Neural cell (in vitro differentiated cells): ENCODE results near the gene CCDC85C. TPM values are rescaled to one million over a fixed set of nuclear protein-coding genes. Genes with fewer than 3 reads are reported as not detected.

Source experiments
- H2AFZ ChIP-seq: fragments of 200-600, 300-800 bp; sonication (generic), shearing (Covaris generic); 2 replicates; pipeline ENCODE4 v1.6.0; 2014; ENCODE audit warnings: low read depth, mild to moderate bottlenecking, antibody characterized with exemption, low read length, moderate library complexity
- H3F3A ChIP-seq: fragments of 200-600 bp; shearing (Covaris generic); 2 replicates; pipeline ENCODE4 v1.6.1; 2016; ENCODE audit warnings: mild to moderate bottlenecking, moderate library complexity, mixed read lengths, antibody characterized with exemption, low read length; ENCODE audit not compliant: insufficient read depth, poor library complexity, severe bottlenecking
- H3K27ac ChIP-seq: fragments of 200-600, 300-800 bp; sonication (generic), shearing (Covaris generic); 2 replicates; pipeline ENCODE4 v1.5.1; 2014; ENCODE audit warnings: mild to moderate bottlenecking, low read length, moderate library complexity
- H3K27me3 ChIP-seq: fragments of 300-800, 200-600 bp; sonication (generic), shearing (Covaris generic); 2 replicates; pipeline ENCODE4 v1.6.0; 2014; ENCODE audit warnings: mild to moderate bottlenecking, low read depth, low read length, moderate library complexity; ENCODE audit not compliant: insufficient read depth
- H3K36me3 ChIP-seq: fragments of 300-800, 200-600 bp; sonication (generic), shearing (Covaris generic); 2 replicates; pipeline ENCODE4 v1.5.1; 2014; ENCODE audit warnings: mild to moderate bottlenecking, antibody characterized with exemption, low read length, moderate library complexity; ENCODE audit not compliant: insufficient read depth
- H3K4me2 ChIP-seq: fragments of 300-800, 200-600 bp; sonication (generic), shearing (Covaris generic); 2 replicates; pipeline ENCODE4 v1.6.0; 2014; ENCODE audit warnings: mild to moderate bottlenecking, low read length
- H3K4me3 ChIP-seq: fragments of 300-800, 200-600 bp; sonication (generic), shearing (Covaris generic); 2 replicates; pipeline ENCODE4 v1.5.1; 2014; ENCODE audit warnings: mild to moderate bottlenecking, low read length, moderate library complexity
- H3K79me2 ChIP-seq: fragments of 200-600 bp; shearing (Covaris generic); replicated peaks from 2 replicates; pipeline ENCODE4 v1.6.0; 2014; ENCODE audit warnings: mild to moderate bottlenecking, low read length, moderate library complexity; ENCODE audit not compliant: insufficient read depth
- H3K9ac ChIP-seq: fragments of 300-800, 200-600 bp; sonication (generic), shearing (Covaris generic); 2 replicates; pipeline ENCODE4 v1.6.1; 2016; ENCODE audit warnings: mild to moderate bottlenecking, low read length, mixed read lengths
- H3K9me2 ChIP-seq: fragments of 200-600 bp; shearing (Covaris generic); 2 replicates; pipeline ENCODE4 v1.6.1; 2016; ENCODE audit warnings: mild to moderate bottlenecking, low read length, mixed read lengths; ENCODE audit not compliant: insufficient read depth
- H3K9me3 ChIP-seq: fragments of 200-600, 300-800 bp; sonication (generic), shearing (Covaris generic); 2 replicates; pipeline ENCODE4 v1.6.1; 2016; ENCODE audit warnings: mild to moderate bottlenecking, mixed run types, low read length, moderate library complexity, mixed read lengths
- H4K20me1 ChIP-seq: fragments of 200-600 bp; shearing (Covaris generic); 2 replicates; pipeline ENCODE4 v1.6.1; 2016; ENCODE audit warnings: mild to moderate bottlenecking, mixed run types; ENCODE audit not compliant: insufficient read depth
- EP300 ChIP-seq: fragments of 450-650 bp; conservative IDR thresholded peaks from 2 replicates; pipeline ENCODE4 v1.6.1; 2014; ENCODE audit warnings: antibody characterized with exemption, mild to moderate bottlenecking, moderate library complexity; ENCODE audit not compliant: poor library complexity, severe bottlenecking
- EZH2 ChIP-seq: fragments of 200-600, 300-800 bp; shearing (Covaris generic), sonication (generic); IDR thresholded peaks from 2 replicates; pipeline ENCODE4 v1.6.1; 2014; ENCODE audit warnings: antibody characterized with exemption, low read length, borderline replicate concordance, mild to moderate bottlenecking; ENCODE audit not compliant: insufficient read depth, poor library complexity, severe bottlenecking
- MXI1 ChIP-seq: fragments of 450-650 bp; conservative IDR thresholded peaks from 2 replicates; pipeline ENCODE4 v1.6.1; 2014; ENCODE audit warnings: antibody characterized with exemption, mild to moderate bottlenecking; ENCODE audit not compliant: poor library complexity, severe bottlenecking
- POLR2AphosphoS5 ChIP-seq: IDR thresholded peaks from 2 replicates; pipeline ENCODE4 v1.6.1; 2012
- RAD21 ChIP-seq: fragments of 450-650 bp; conservative IDR thresholded peaks from 2 replicates; pipeline ENCODE4 v1.6.1; 2014; ENCODE audit warnings: antibody characterized with exemption, mild to moderate bottlenecking, moderate library complexity
- SMC3 ChIP-seq: fragments of 450-650 bp; conservative IDR thresholded peaks from 2 replicates; pipeline ENCODE4 v1.6.1; 2014; ENCODE audit warnings: antibody characterized with exemption, mild to moderate bottlenecking, moderate library complexity; ENCODE audit not compliant: poor library complexity
- TAF1 ChIP-seq: IDR thresholded peaks from 2 replicates; pipeline ENCODE4 v1.6.1; 2012; ENCODE audit warnings: low read depth
- polyA plus RNA-seq: library from polyadenylated mRNA; depleted of rRNA; stranded (reverse); fragments of >200 nt; gene quantifications from 2 replicates; pipeline ENCODE4 v1.2.3, GENCODE V29; 2014
- TF ChIP-seq, protein P1 (sequence below): fragments of 450-650 bp; IDR thresholded peaks from 2 replicates; pipeline ENCODE4 v1.5.1; 2014; ENCODE audit warnings: antibody characterized with exemption, mild to moderate bottlenecking, moderate library complexity; ENCODE audit not compliant: poor library complexity, severe bottlenecking
- TF ChIP-seq, protein P2 (sequence below): IDR thresholded peaks from 2 replicates; pipeline ENCODE4 v1.6.1; 2012; ENCODE audit warnings: borderline replicate concordance

The CCDC85C gene
- polyA plus RNA-seq, 1 donor from 2014 or later = 24.8 TPM

DNA sequence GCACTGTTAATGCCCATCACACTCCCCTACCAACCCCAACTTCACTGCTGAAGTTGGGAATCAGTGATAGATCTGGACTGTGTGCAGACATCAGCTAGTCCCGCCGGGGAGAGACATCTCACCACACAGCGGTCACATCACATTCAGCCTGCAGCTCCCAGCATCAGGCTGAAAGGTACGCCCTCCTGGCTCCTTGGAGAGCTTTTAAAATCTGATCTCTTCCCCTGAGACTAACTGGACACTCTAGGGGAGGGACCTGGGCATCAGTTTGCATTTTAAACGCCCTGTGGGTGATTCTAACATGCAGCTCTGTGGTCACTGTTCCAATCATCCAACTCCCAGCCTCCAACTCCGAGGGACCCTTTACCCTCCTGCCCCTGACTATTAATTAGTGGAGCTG is 58.4 kb downstream of the CCDC85C start (continued):
- TF ChIP-seq RAD21 = no peak

DNA sequence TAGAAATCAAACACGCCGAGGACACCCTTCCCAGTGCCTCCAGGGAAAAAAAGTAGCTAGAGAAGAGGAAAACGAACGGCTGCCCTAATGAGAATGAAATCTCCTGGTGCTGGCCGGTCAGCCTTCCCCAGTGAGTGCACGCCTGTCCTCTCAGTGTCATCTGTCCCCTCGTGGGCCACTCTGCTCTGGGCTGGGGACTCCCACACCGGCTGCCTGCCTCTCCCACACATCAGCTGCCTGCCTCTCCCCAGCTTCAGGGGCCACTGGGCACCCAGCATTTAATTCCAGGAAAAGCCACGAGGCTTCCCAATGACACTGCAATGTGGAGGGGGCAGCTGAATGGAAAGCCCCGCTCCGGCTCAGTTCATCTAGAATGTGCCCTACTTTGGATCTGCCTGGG is 59.0 kb downstream of the CCDC85C start:
- Histone ChIP-seq H4K20me1 (no peaks in the 10 kb centered on the region), H3K27ac (no peak overlapping the region), H2AFZ (no peak overlapping the region), H3K36me3 (no peaks in the 10 kb centered on the region), H3K9ac (no peak overlapping the region), H3K9me3 (no peaks in the 10 kb centered on the region), H3K27me3 (no peaks in the 10 kb centered on the region), H3K79me2 (peaks cover 14% of the 10 kb centered on the region), H3K9me2 (no peaks in the 10 kb centered on the region), H3K4me3 (no peak overlapping the region), H3F3A (no peaks in the 10 kb centered on the region), H3K4me2 (no peak overlapping the region)
- no peak for TF ChIP-seq MXI1
- TF ChIP-seq POLR2AphosphoS5 = no peak
- no peak for TF ChIP-seq RAD21
- TF ChIP-seq, protein P1, sequence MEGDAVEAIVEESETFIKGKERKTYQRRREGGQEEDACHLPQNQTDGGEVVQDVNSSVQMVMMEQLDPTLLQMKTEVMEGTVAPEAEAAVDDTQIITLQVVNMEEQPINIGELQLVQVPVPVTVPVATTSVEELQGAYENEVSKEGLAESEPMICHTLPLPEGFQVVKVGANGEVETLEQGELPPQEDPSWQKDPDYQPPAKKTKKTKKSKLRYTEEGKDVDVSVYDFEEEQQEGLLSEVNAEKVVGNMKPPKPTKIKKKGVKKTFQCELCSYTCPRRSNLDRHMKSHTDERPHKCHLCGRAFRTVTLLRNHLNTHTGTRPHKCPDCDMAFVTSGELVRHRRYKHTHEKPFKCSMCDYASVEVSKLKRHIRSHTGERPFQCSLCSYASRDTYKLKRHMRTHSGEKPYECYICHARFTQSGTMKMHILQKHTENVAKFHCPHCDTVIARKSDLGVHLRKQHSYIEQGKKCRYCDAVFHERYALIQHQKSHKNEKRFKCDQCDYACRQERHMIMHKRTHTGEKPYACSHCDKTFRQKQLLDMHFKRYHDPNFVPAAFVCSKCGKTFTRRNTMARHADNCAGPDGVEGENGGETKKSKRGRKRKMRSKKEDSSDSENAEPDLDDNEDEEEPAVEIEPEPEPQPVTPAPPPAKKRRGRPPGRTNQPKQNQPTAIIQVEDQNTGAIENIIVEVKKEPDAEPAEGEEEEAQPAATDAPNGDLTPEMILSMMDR = no peak
- TF ChIP-seq, protein P2, sequence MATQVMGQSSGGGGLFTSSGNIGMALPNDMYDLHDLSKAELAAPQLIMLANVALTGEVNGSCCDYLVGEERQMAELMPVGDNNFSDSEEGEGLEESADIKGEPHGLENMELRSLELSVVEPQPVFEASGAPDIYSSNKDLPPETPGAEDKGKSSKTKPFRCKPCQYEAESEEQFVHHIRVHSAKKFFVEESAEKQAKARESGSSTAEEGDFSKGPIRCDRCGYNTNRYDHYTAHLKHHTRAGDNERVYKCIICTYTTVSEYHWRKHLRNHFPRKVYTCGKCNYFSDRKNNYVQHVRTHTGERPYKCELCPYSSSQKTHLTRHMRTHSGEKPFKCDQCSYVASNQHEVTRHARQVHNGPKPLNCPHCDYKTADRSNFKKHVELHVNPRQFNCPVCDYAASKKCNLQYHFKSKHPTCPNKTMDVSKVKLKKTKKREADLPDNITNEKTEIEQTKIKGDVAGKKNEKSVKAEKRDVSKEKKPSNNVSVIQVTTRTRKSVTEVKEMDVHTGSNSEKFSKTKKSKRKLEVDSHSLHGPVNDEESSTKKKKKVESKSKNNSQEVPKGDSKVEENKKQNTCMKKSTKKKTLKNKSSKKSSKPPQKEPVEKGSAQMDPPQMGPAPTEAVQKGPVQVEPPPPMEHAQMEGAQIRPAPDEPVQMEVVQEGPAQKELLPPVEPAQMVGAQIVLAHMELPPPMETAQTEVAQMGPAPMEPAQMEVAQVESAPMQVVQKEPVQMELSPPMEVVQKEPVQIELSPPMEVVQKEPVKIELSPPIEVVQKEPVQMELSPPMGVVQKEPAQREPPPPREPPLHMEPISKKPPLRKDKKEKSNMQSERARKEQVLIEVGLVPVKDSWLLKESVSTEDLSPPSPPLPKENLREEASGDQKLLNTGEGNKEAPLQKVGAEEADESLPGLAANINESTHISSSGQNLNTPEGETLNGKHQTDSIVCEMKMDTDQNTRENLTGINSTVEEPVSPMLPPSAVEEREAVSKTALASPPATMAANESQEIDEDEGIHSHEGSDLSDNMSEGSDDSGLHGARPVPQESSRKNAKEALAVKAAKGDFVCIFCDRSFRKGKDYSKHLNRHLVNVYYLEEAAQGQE = no peak
- TF ChIP-seq SMC3 = no peak

DNA sequence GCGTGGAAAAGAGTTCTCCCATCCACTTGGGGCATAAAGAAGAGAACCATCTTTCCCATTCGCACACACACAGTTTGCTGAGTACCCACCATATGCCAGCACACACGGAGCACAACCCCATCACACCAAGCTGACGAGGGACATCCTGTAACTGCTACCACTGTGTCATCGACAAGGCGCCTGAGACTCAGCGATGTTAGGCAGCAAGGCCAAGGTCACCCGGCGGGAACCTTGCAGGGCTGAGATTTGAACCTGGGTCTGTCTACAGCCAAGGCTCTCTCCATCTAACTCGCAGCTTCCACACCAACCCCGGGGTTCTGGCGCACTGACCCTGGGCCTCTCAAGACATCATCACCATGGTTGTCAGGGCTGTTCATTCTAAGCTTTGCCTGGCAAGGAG is 60.0 kb downstream of the CCDC85C start:
- no peaks in the 10 kb centered on the region for H3K9me3 ChIP-seq
- no peaks in the 10 kb centered on the region for H3K27me3 ChIP-seq
- TF ChIP-seq POLR2AphosphoS5 = no peak
- TF ChIP-seq EP300 = no peak
- no peak for TF ChIP-seq TAF1
- no peak for TF ChIP-seq SMC3
- TF ChIP-seq, protein P1 = no peak
- TF ChIP-seq MXI1 = no peak
- no peak for TF ChIP-seq RAD21
- TF ChIP-seq, protein P2 = no peak
- no peak for TF ChIP-seq EZH2
- H3K4me3 ChIP-seq = no peak overlapping the region
- H3K36me3 ChIP-seq = no peaks in the 10 kb centered on the region
- H2AFZ ChIP-seq = no peak overlapping the region
- no peak overlapping the region for H3K27ac ChIP-seq
- no peaks in the 10 kb centered on the region for H4K20me1 ChIP-seq
- no peaks in the 10 kb centered on the region for H3F3A ChIP-seq
- no peak overlapping the region for H3K9ac ChIP-seq
- no peak overlapping the region for H3K4me2 ChIP-seq
- peaks cover 13% of the 10 kb centered on the region for H3K79me2 ChIP-seq
- H3K9me2 ChIP-seq = no peaks in the 10 kb centered on the region
